Vagina (tissue), 2 donors: Measurements from ENCODE around the gene DYSF. TPM values are rescaled to one million over a fixed set of nuclear protein-coding genes. Genes with fewer than 3 reads are reported as not detected.

Source experiments
- DNase-seq, 2 donors: peaks; one replicate each; pipeline ENCODE4 v3.0.0-alpha.2; 2017; ENCODE audit errors: extremely low spot score in 2 of 2
- H3K27ac ChIP-seq: fragments of 200-600 bp; sonication (generic); one replicate; pipeline ENCODE4 v1.5.1; 2019
- H3K27me3 ChIP-seq: fragments of 200-600 bp; sonication (generic); one replicate; pipeline ENCODE4 v1.5.1; 2019
- H3K36me3 ChIP-seq, 2 donors: fragments of 200-600 bp; sonication (generic); one replicate each; pipeline ENCODE4 v1.5.1; 2017 to 2019
- H3K4me1 ChIP-seq: fragments of 200-600 bp; sonication (generic); one replicate; pipeline ENCODE4 v1.5.1; 2019
- H3K4me3 ChIP-seq, 2 donors: fragments of 200-600 bp; sonication (generic); 1 replicate in 1 of 2; 2 replicates in 1 of 2; pipeline ENCODE4 v1.5.1; 2016 to 2019
- H3K9me3 ChIP-seq: fragments of 200-600 bp; sonication (generic); one replicate; pipeline ENCODE4 v1.5.1; 2019
- CTCF ChIP-seq, 3 experiments: fragments of 450-650 bp in 2 of 3; fragments of 200-600 bp in 1 of 3; sonication (generic) in 1 of 3; IDR thresholded peaks; one replicate each; pipeline ENCODE4 v1.5.1; 2017 to 2019; ENCODE audit warnings: antibody characterized with exemption in 3 of 3, mild to moderate bottlenecking in 2 of 3, moderate library complexity in 2 of 3
- POLR2A ChIP-seq, 2 donors: fragments of 450-650 bp; IDR thresholded peaks; one replicate each; pipeline ENCODE4 v1.6.1; 2017; ENCODE audit warnings: antibody characterized with exemption in 2 of 2, mild to moderate bottlenecking in 2 of 2, moderate library complexity in 2 of 2
- POLR2AphosphoS5 ChIP-seq, 2 donors: sonication (generic); formaldehyde crosslinking; IDR thresholded peaks; one replicate each; pipeline ENCODE4 v1.9.0; 2017; ENCODE audit warnings: antibody characterized with exemption in 2 of 2, mild to moderate bottlenecking in 2 of 2, low read depth in 1 of 2; ENCODE audit not compliant: insufficient read depth in 1 of 2
- intact Hi-C: fragments of 100-400 bp; cut with DNase I; formaldehyde crosslinking; loops from one replicate; pipeline ENCODE4 v1.15.1; 2023
- total RNA-seq: library from RNA; depleted of rRNA; stranded (reverse); fragments of >200 nt; gene quantifications from one replicate; pipeline ENCODE4 v1.2.3, GENCODE V29; 2016

DYSF gene
- total RNA-seq, 1 donor from 2014 or later, result 10.1 TPM

- Histone ChIP-seq H3K27ac (no peak overlapping the region), H3K36me3 (no peaks in the 10 kb centered on the region), H3K4me3 (no peak overlapping the region), H3K27me3 (no peaks in the 10 kb centered on the region), H3K4me1 (no peaks in the 10 kb centered on the region), H3K9me3 (no peaks in the 10 kb centered on the region)
- intact Hi-C loops, result no loop called here
- TF ChIP-seq CTCF (IDR thresholded peaks at IDR 0.05), result no peak
- no peak for TF ChIP-seq POLR2AphosphoS5 (IDR thresholded peaks at IDR 0.05; ENCODE audit: insufficient read depth in 1 of 2, low read depth in 1 of 2)
- TF ChIP-seq POLR2A (IDR thresholded peaks at IDR 0.05), result no peak
- DNase-seq, result no peak
Observed at GRCh38 chr2:71546777-71547281, 93.5 kb downstream of the DYSF start.

- Histone ChIP-seq H3K36me3 (no peaks in the 10 kb centered on the region), H3K4me3 (no peak overlapping the region), H3K4me1 (peaks cover 6% of the 10 kb centered on the region), H3K9me3 (no peaks in the 10 kb centered on the region), H3K27ac (no peak overlapping the region), H3K27me3 (no peaks in the 10 kb centered on the region)
- no peak for TF ChIP-seq CTCF (IDR thresholded peaks at IDR 0.05)
- no peak for TF ChIP-seq POLR2AphosphoS5 (IDR thresholded peaks at IDR 0.05; ENCODE audit: insufficient read depth in 1 of 2, low read depth in 1 of 2)
- no peak for TF ChIP-seq POLR2A (IDR thresholded peaks at IDR 0.05)
- intact Hi-C loops, result loop anchor here (2.0 kb wide), 1 partner anchor 603 kb away; no protein-coding TSS in a partner anchor
- no peak for DNase-seq
Observed at GRCh38 chr2:71547616-71548285, 94.4 kb downstream of the DYSF start.

- DNase-seq, result no peak
- TF ChIP-seq POLR2A (IDR thresholded peaks at IDR 0.05) (no peak), POLR2AphosphoS5 (IDR thresholded peaks at IDR 0.05; ENCODE audit: insufficient read depth in 1 of 2, low read depth in 1 of 2) (no peak), CTCF (IDR thresholded peaks at IDR 0.05) (peak; percentile 78 to 89 (median 83))
- no peaks in the 10 kb centered on the region for H3K27me3 ChIP-seq
- no peaks in the 10 kb centered on the region for H3K9me3 ChIP-seq
- intact Hi-C loops, result loop anchor here (2.0 kb wide), 1 partner anchor 602 kb away; no protein-coding TSS in a partner anchor
- no peaks in the 10 kb centered on the region for H3K36me3 ChIP-seq
- H3K4me3 ChIP-seq, result no peak overlapping the region
- no peak overlapping the region for H3K27ac ChIP-seq
- peaks cover 12% of the 10 kb centered on the region for H3K4me1 ChIP-seq
Observed at GRCh38 chr2:71548646-71549425, 95.5 kb downstream of the DYSF start.

- TF ChIP-seq POLR2A (IDR thresholded peaks at IDR 0.05), result no peak
- no peak for TF ChIP-seq CTCF (IDR thresholded peaks at IDR 0.05)
- no peak for TF ChIP-seq POLR2AphosphoS5 (IDR thresholded peaks at IDR 0.05; ENCODE audit: insufficient read depth in 1 of 2, low read depth in 1 of 2)
- intact Hi-C loops, result no loop called here
- Histone ChIP-seq H3K4me3 (no peak overlapping the region), H3K27me3 (no peaks in the 10 kb centered on the region), H3K9me3 (no peaks in the 10 kb centered on the region), H3K4me1 (peaks cover 12% of the 10 kb centered on the region), H3K27ac (no peak overlapping the region), H3K36me3 (no peaks in the 10 kb centered on the region)
- no peak for DNase-seq
Observed at GRCh38 chr2:71550801-71551630, 97.7 kb downstream of the DYSF start.
